C4-2B (cell line): Measurements from ENCODE around the gene SIK3.
"Not testable (repeated sequence)": the region's sequence is repeated elsewhere in the genome, so short reads cannot be mapped to it uniquely, and the experiment has no call there.

Experiments
- H3K27ac ChIP-seq: fragments of 450-650 bp; 2 replicates; pipeline ENCODE4 v1.5.1; 2017
- CTCF ChIP-seq: fragments of 450-650 bp; conservative IDR thresholded peaks from 2 replicates; pipeline ENCODE4 v1.5.1; 2017; ENCODE audit warnings: mild to moderate bottlenecking
- ZFX ChIP-seq: fragments of 450-650 bp; IDR thresholded peaks from 2 replicates; pipeline ENCODE4 v1.6.1; 2017

The SIK3 gene

DNA sequence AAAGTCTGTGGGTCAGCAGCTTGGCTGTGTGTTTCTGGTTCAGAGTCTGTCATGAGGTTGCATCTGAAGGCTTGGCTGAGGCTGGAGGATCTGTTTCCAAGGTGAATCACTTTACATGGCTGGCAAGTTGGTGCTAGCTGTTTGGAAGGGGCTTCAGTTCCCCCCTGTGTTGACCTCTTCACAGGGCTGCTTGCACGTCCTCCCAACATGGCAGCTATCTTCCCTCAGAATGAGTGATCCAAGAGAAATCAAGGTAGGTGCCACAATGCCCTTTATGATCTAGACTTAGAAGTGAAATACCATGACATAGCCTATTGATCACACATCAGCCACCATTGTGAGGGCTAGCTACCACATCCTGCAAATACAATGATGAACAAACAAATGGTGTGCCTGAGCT lies 285.1 kb downstream of the SIK3 start:
- no peak for TF ChIP-seq CTCF
- no peak for TF ChIP-seq ZFX
- no peak overlapping the region for H3K27ac ChIP-seq

DNA sequence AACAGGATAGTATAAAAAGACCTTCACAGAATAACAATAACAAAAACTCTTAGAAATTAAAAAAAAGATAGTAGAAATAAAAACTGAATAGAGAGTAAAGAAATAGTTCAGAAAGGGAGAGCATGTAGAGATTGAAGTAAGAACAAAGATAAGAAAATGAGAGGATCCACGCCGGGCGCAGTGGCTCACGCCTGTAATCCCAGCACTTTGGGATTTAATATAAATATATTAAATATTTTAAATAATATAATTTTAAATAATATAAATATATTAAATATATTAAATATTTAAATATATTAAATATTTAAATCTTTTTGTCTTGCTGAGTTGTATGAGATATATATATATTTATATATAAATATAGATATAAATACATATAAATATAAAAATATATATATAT lies 286.1 kb downstream of the SIK3 start:
- no peak for TF ChIP-seq ZFX
- no peak for TF ChIP-seq CTCF
- H3K27ac ChIP-seq: no peak overlapping the region

GRCh38 chr11:116811194-116811593 lies 287.0 kb downstream of the SIK3 start:
- H3K27ac ChIP-seq: no peak overlapping the region
- no peak for TF ChIP-seq CTCF
- TF ChIP-seq ZFX: no peak

DNA sequence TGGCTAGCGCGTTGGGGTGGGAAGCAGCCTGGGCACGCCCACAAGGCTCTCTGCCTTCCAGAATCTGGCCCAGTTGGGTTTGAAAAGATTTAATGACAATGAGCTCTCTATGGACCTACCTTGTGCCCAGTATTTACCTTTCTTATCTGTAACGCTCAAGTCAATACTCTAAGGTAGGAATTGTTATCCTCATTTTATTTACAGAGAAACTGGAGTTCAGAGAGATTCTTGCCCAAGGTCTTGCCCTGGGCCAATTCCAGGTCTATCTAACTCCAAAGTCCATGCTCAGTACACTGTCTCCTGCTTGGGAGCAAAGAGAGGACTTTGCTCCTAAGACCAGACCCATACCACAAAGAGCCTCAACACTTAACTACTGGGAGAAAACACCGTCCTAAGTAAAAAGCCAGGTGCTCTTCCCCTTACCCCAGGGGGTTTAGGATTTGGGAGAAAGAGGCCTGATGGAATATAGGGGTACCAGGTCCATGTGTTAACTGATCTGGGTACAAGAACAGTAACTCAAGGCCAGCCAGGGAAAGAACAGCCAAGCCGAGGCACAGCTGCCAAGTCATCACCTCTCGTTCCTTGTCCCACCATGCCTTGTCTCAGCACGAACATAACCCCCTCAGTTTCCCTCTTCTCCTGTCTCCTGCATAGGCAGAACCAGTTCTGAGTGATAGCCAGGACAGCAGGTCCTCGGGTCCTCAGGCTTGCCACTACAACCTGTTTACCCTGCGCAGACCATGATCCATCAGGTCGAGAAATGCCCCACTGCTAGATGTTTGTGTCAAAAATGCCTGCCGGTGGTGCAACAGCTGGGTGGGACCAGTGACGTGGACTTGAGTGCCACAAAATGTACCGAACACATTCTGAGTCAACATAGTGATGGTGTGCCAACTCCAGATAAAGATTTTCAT lies 289.7 kb downstream of the SIK3 start:
- peak overlapping the region; percentile 82 for H3K27ac ChIP-seq
- TF ChIP-seq ZFX (no peak), CTCF (no peak)

DNA sequence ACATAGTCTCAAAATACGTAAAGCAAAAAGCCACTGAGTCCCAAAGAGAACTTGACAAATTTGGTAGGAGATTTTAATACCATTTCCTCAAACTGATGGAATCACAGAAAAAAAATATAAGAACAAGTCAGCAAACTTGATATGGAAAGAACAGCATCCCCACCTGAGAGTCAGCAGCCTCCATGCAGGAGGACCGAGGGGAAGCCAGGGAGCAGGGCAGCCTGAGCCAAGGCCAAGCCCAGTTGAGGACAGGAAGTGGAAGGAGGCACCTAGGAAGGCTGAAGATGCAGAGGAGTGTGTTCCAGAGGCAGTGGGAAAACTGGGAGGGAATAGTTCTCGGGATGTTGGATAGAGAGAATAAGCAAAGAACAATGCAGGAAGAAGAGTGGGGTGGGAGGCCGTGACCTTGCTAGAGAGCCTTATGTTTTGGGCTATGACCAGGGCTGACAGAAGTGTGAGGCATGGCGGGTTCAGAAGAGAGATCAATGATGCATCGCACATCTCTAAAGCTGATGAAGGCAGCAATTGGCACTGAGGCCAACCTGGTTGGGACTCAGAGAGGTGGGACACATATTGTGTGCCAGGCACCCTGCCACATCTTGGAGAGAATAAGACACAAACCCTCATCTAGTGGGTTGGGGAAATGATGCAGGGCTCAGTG lies 290.5 kb downstream of the SIK3 start:
- peak overlapping the region; percentile 82 for H3K27ac ChIP-seq
- TF ChIP-seq CTCF (no peak), ZFX (no peak)

GRCh38 chr11:116804001-116804400 lies 294.2 kb downstream of the SIK3 start:
- no peak for TF ChIP-seq CTCF
- no peak for TF ChIP-seq ZFX
- H3K27ac ChIP-seq: no peak overlapping the region

DNA sequence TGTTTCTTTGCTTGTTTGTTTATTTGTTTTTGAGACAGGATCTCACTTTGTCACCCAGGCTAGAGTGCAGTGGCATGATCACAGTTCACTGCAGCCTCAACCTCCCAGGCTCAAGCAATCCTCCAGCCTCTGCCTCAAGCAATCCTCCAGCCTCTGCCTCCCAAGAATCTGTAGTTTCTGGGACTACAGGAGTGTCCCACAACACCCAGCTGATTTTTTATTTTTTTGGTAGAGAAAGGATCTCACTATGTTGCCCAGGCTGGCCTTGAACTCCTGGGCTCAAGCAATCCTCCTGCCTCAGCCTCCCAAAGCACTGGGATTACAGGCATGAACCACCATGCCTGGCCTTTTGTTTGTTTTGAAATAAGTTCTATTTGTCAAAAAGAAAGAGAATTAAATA lies 296.6 kb downstream of the SIK3 start:
- not testable (repeated sequence) for H3K27ac ChIP-seq
